Adrenal gland (tissue), 5 donors: ENCODE results near the gene MAU2.

Experiments
- CTCF ChIP-seq, 6 experiments: fragments of 450-650 bp in 4 of 6; fragments of 200-600 bp in 2 of 6; sonication (generic) in 1 of 6; IDR thresholded peaks; 1 replicate in 5 of 6; 2 replicates in 1 of 6; pipeline versions ENCODE4 v1.5.1 to v1.8.0; 2016 to 2021; ENCODE audit warnings: antibody characterized with exemption in 6 of 6, mild to moderate bottlenecking in 2 of 6, moderate library complexity in 1 of 6
- POLR2A ChIP-seq, 2 donors: fragments of 450-650 bp; IDR thresholded peaks; one replicate each; pipeline ENCODE4 v1.6.1; 2017; ENCODE audit warnings: antibody characterized with exemption in 2 of 2, mild to moderate bottlenecking in 2 of 2, moderate library complexity in 1 of 2
- donor health status: DM: no; HTN: no; CAD: no.

GRCh38 chr19:19381007-19381926 lies 60.6 kb downstream of the MAU2 start:
- TF ChIP-seq CTCF (IDR thresholded peaks at IDR 0.05): no peak
- TF ChIP-seq POLR2A (IDR thresholded peaks at IDR 0.05): no peak
